Smooth muscle cell (in vitro differentiated cells): Measurements from ENCODE around the gene THEMIS. TPM values are rescaled to one million over a fixed set of nuclear protein-coding genes. Genes with fewer than 3 reads are reported as not detected.
"Not testable (repeated sequence)": the region's sequence is repeated elsewhere in the genome, so short reads cannot be mapped to it uniquely, and the experiment has no call there.

ENCODE experiments used
- DNase-seq: peaks from one replicate; lab custom pipeline; 2025; ENCODE audit not compliant: unreplicated experiment; lab: John Stamatoyannopoulos, UW
- H2AFZ ChIP-seq: fragments of 200-600 bp; sonication (generic); 2 replicates; pipeline ENCODE4 v1.6.0; 2016; ENCODE audit warnings: antibody characterized with exemption, low read depth, mild to moderate bottlenecking
- H3F3A ChIP-seq: fragments of 200-600 bp; sonication (generic); 2 replicates; pipeline ENCODE4 v1.6.0; 2017; ENCODE audit warnings: antibody characterized with exemption, low read depth
- H3K27ac ChIP-seq: fragments of 200-600 bp; sonication (generic); 2 replicates; pipeline ENCODE4 v1.5.1; 2016; ENCODE audit warnings: low read depth, mild to moderate bottlenecking
- H3K27me3 ChIP-seq: fragments of 200-600 bp; sonication (generic); 2 replicates; pipeline ENCODE4 v1.6.1; 2016; ENCODE audit warnings: low read depth, mild to moderate bottlenecking
- H3K36me3 ChIP-seq: fragments of 200-600 bp; sonication (generic); 2 replicates; pipeline ENCODE4 v1.5.1; 2016; ENCODE audit warnings: low read depth
- H3K4me1 ChIP-seq: fragments of 200-600 bp; sonication (generic); 2 replicates; pipeline ENCODE4 v1.5.1; 2016; ENCODE audit warnings: low read depth
- H3K4me2 ChIP-seq: fragments of 200-600 bp; sonication (generic); 2 replicates; pipeline ENCODE4 v1.6.0; 2016; ENCODE audit warnings: mild to moderate bottlenecking
- H3K4me3 ChIP-seq: fragments of 200-600 bp; sonication (generic); 2 replicates; pipeline ENCODE4 v1.5.1; 2016; ENCODE audit warnings: mild to moderate bottlenecking
- H3K79me2 ChIP-seq: fragments of 200-600 bp; sonication (generic); 2 replicates; pipeline ENCODE4 v1.6.0; 2016; ENCODE audit warnings: low read depth, mild to moderate bottlenecking
- H3K9ac ChIP-seq: fragments of 200-600 bp; sonication (generic); 2 replicates; pipeline ENCODE4 v1.6.0; 2016; ENCODE audit warnings: low read depth
- H3K9me3 ChIP-seq: fragments of 200-600 bp; sonication (generic); replicated peaks from 2 replicates; pipeline ENCODE4 v1.5.1; 2016; ENCODE audit warnings: low read depth
- H4K20me1 ChIP-seq: fragments of 200-600 bp; sonication (generic); 2 replicates; pipeline ENCODE4 v1.6.0; 2016; ENCODE audit warnings: low read depth
- WGBS: methylation state at CpG from one replicate; pipeline ENCODE4 v1.1.7; 2016; ENCODE audit warnings: low lambda C conversion rate; 5-methylcytosine and 5-hydroxymethylcytosine counted together
- polyA plus RNA-seq: library from polyadenylated mRNA; unstranded; fragments of >200 nt; fragmentation: Nextera tagmentation; extraction: Ambion mirVana; gene quantifications from 2 replicates; pipeline ENCODE4 v1.2.1, GENCODE V29; 2016
- total RNA-seq: library from RNA; depleted of rRNA; stranded (reverse); fragments of >200 nt; gene quantifications from 2 replicates; pipeline ENCODE4 v1.2.3, GENCODE V29; 2014
- TF ChIP-seq, protein P1 (sequence below): fragments of 200-600 bp; sonication (generic); IDR thresholded peaks from 2 replicates; pipeline ENCODE4 v1.5.1; 2017; ENCODE audit warnings: borderline replicate concordance, mild to moderate bottlenecking, antibody characterized with exemption; ENCODE audit not compliant: insufficient read depth, poor library complexity, severe bottlenecking

THEMIS gene
- total and polyA plus RNA-seq, 2 experiments from 2014 or later = not detected

DNA sequence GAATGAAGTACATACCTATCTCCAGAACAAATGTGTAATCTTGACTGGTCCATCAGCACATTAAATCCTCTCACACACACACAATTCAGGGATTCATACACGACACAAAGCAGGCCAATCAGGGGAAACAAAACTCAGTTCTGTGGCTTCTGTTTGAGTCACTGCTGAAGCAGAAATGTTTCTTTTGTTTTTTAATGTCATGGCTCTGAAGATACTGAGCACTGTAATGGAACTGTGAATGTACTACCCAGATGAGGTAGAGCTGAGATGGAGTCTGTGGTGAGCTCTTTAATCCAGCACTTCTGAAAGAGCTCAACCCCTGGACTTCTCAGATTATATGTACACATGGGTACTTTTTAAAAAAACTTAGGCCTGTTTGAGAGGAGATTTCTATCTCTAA is 116.4 kb downstream of the THEMIS start:
- 61% methylated on average over 1 of the region's 1 CpG for WGBS

DNA sequence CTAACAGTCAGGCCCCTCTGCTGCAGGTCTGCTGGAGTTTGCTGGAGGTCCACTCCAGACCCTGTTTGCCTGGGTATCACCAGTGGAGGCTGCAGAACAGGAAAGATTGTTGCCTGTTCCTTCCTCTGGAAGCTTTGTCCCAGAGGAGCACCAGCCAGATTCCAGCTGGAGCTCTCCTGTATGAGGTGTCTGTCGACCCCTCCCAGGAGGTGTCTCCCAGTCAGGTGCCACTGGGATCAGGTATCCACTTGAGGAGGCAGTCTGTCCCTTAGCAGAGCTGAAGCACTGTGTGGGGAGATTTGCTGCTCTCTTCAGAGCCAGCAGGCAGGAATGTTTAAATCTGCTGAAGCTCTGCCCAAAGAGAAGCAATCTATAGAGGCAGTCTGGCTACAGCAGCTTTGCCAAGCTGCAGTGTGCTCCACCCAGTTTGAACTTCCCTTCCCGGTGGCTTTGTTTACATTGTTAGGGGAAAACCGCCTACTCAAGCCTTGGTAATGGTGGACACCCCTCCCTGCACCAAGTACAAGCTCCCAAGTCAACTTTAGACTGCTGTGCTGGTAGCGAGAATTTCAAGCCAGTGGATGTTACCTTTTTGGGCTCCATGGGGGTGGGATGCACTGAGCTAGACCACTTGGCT is 119.1 kb downstream of the THEMIS start:
- WGBS = 70% methylated on average over 4 of the region's 4 CpGs
- not testable (repeated sequence) for H3K9ac ChIP-seq, H3K4me3 ChIP-seq, H3K4me2 ChIP-seq, H3K36me3 ChIP-seq, H3K27me3 ChIP-seq, H3K4me1 ChIP-seq, H3K79me2 ChIP-seq, H3K27ac ChIP-seq, H3F3A ChIP-seq, H3K9me3 ChIP-seq, DNase-seq, H2AFZ ChIP-seq, H4K20me1 ChIP-seq

More for the DNA sequence above, 116.4 kb downstream of the THEMIS start:
- Histone ChIP-seq H3K9me3 (no peaks in the 10 kb centered on the region), H3K79me2 (no peaks in the 10 kb centered on the region), H3F3A (no peaks in the 10 kb centered on the region), H2AFZ (no peak overlapping the region), H3K27me3 (no peaks in the 10 kb centered on the region), H3K36me3 (no peaks in the 10 kb centered on the region), H3K4me2 (no peak overlapping the region), H3K4me3 (no peak overlapping the region), H3K9ac (no peak overlapping the region), H3K4me1 (no peaks in the 10 kb centered on the region), H4K20me1 (no peaks in the 10 kb centered on the region), H3K27ac (no peak overlapping the region)
- no peak for DNase-seq
- TF ChIP-seq, protein P1, sequence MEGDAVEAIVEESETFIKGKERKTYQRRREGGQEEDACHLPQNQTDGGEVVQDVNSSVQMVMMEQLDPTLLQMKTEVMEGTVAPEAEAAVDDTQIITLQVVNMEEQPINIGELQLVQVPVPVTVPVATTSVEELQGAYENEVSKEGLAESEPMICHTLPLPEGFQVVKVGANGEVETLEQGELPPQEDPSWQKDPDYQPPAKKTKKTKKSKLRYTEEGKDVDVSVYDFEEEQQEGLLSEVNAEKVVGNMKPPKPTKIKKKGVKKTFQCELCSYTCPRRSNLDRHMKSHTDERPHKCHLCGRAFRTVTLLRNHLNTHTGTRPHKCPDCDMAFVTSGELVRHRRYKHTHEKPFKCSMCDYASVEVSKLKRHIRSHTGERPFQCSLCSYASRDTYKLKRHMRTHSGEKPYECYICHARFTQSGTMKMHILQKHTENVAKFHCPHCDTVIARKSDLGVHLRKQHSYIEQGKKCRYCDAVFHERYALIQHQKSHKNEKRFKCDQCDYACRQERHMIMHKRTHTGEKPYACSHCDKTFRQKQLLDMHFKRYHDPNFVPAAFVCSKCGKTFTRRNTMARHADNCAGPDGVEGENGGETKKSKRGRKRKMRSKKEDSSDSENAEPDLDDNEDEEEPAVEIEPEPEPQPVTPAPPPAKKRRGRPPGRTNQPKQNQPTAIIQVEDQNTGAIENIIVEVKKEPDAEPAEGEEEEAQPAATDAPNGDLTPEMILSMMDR = no peak

DNA sequence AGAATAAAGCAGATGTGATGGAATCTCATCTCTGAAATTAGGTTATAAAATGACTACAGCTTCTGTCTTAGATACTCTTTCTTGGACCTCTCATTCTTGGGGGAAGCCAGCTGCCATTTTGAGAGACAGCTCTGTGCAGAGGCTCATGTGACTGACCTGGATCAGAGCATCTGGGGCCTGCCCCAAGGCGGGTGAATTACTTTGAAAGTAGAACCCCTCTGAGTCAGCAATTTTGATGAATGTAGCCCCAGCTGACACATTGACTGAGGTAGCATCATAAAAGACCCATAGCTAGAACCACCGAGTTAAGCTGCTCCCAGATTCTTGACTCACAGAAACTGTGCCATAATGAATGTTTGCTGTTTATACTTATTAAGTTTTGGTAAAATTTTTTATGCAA is 124.5 kb downstream of the THEMIS start:
- H3K9ac ChIP-seq = no peak overlapping the region
- H3K27ac ChIP-seq = no peak overlapping the region
- no peaks in the 10 kb centered on the region for H4K20me1 ChIP-seq
- H3K9me3 ChIP-seq = no peaks in the 10 kb centered on the region
- no peak overlapping the region for H3K4me3 ChIP-seq
- DNase-seq = no peak
- no peak overlapping the region for H3K4me2 ChIP-seq
- 86% methylated on average over 2 of the region's 2 CpGs for WGBS
- TF ChIP-seq, protein P1 = no peak
- H3K36me3 ChIP-seq = no peaks in the 10 kb centered on the region
- H3F3A ChIP-seq = no peaks in the 10 kb centered on the region
- no peaks in the 10 kb centered on the region for H3K4me1 ChIP-seq
- H3K27me3 ChIP-seq = no peaks in the 10 kb centered on the region
- no peak overlapping the region for H2AFZ ChIP-seq
- no peaks in the 10 kb centered on the region for H3K79me2 ChIP-seq

DNA sequence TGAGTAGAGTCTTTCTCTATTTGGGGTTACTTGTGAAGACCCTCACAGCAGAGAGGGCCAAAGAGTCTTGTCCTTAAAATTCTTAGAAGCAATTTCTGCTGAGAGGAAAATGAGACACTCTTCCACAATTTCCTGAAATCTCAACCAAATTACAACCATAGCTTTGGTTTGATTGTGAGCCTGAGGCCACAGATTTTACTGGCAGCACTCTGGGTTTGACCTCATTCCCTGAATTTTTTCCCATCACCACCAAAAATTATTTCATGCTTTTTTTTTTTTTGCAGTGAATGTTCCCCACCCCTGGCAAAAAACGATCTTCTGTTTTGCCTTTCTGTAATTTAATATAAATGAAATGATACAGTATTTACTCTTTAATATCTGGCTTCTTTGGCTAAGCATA is 125.5 kb downstream of the THEMIS start:
- Histone ChIP-seq H3F3A (no peaks in the 10 kb centered on the region), H3K79me2 (no peaks in the 10 kb centered on the region), H4K20me1 (no peaks in the 10 kb centered on the region), H2AFZ (no peak overlapping the region), H3K9me3 (no peaks in the 10 kb centered on the region), H3K4me1 (no peaks in the 10 kb centered on the region), H3K4me3 (no peak overlapping the region), H3K27ac (no peak overlapping the region), H3K27me3 (no peaks in the 10 kb centered on the region), H3K36me3 (no peaks in the 10 kb centered on the region), H3K4me2 (no peak overlapping the region), H3K9ac (no peak overlapping the region)
- TF ChIP-seq, protein P1 = no peak
- DNase-seq = no peak
- WGBS = 71% methylated on average over 1 of the region's 1 CpG
